Cardiac muscle cell (in vitro differentiated cells and primary cell): ENCODE results near the gene CORO6. TPM values are rescaled to one million over a fixed set of nuclear protein-coding genes. Genes with fewer than 3 reads are reported as not detected.

Experiments
- DNase-seq, 2 donors: peaks; one replicate each; pipeline versions ENCODE4 v3.0.0 to v3.0.0-alpha.2; 2010 to 2017; ENCODE audit warnings: low read depth in 1 of 2, low spot score in 1 of 2
- H3K27ac ChIP-seq: fragments of 200-600 bp; sonication (generic); 2 replicates; pipeline ENCODE4 v1.5.1; 2016
- H3K27me3 ChIP-seq: fragments of 200-600 bp; sonication (generic); 2 replicates; pipeline ENCODE4 v1.6.0; 2016; ENCODE audit warnings: control low read depth
- H3K36me3 ChIP-seq: fragments of 200-600 bp; sonication (generic); 2 replicates; pipeline ENCODE4 v1.5.1; 2016; ENCODE audit warnings: control low read depth
- H3K4me1 ChIP-seq: fragments of 200-600 bp; sonication (generic); 2 replicates; pipeline ENCODE4 v1.8.1; 2017; ENCODE audit warnings: low read depth, mild to moderate bottlenecking, mixed run types
- H3K4me3 ChIP-seq: fragments of 200-600 bp; sonication (generic); 2 replicates; pipeline ENCODE4 v1.5.1; 2016; ENCODE audit warnings: mild to moderate bottlenecking
- H3K9me3 ChIP-seq: fragments of 200-600 bp; sonication (generic); 2 replicates; pipeline ENCODE4 v1.5.1; 2017; ENCODE audit warnings: low read depth, mild to moderate bottlenecking, control low read depth
- polyA plus RNA-seq: library from polyadenylated mRNA; unstranded; fragments of >200 nt; fragmentation: Nextera tagmentation; extraction: Ambion mirVana; gene quantifications from 2 replicates; pipeline ENCODE4 v1.2.1, GENCODE V29; 2016
- total RNA-seq: library from RNA; depleted of rRNA; stranded (reverse); fragments of >200 nt; gene quantifications from 2 replicates; pipeline ENCODE4 v1.2.3, GENCODE V29; 2016
- TF ChIP-seq, protein P1 (sequence below): IDR thresholded peaks from 2 replicates; pipeline ENCODE4 v1.5.1; 2012; ENCODE audit warnings: low read depth, mild to moderate bottlenecking, low read length

Gene CORO6
- total and polyA plus RNA-seq, 2 experiments from 2014 or later = 163 to 243 TPM

GRCh38 chr17:29592850-29593551, 29.7 kb downstream of the CORO6 start, which contains the start of gene ANKRD13B:
ANKRD13B (plus strand) TSS chr17:29593132; CDS start chr17:29593622, 490 bp downstream.
- Histone ChIP-seq H3K4me1 (peaks cover 19% of the 10 kb centered on the region), H3K27ac (no peak within 1 kb of the TSS), H3K36me3 (no peaks in the 10 kb centered on the region), H3K4me3 (peak within 1 kb of the TSS; percentile 57), H3K27me3 (peaks cover 7% of the 10 kb centered on the region), H3K9me3 (no peaks in the 10 kb centered on the region)
- TF ChIP-seq, protein P1, sequence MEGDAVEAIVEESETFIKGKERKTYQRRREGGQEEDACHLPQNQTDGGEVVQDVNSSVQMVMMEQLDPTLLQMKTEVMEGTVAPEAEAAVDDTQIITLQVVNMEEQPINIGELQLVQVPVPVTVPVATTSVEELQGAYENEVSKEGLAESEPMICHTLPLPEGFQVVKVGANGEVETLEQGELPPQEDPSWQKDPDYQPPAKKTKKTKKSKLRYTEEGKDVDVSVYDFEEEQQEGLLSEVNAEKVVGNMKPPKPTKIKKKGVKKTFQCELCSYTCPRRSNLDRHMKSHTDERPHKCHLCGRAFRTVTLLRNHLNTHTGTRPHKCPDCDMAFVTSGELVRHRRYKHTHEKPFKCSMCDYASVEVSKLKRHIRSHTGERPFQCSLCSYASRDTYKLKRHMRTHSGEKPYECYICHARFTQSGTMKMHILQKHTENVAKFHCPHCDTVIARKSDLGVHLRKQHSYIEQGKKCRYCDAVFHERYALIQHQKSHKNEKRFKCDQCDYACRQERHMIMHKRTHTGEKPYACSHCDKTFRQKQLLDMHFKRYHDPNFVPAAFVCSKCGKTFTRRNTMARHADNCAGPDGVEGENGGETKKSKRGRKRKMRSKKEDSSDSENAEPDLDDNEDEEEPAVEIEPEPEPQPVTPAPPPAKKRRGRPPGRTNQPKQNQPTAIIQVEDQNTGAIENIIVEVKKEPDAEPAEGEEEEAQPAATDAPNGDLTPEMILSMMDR = no peak
- peak in 1 of 2 donors; percentile 45 for DNase-seq

- Histone ChIP-seq H3K4me1 (peaks cover 19% of the 10 kb centered on the region), H3K9me3 (no peaks in the 10 kb centered on the region), H3K27ac (no peak overlapping the region), H3K4me3 (peak overlapping the region; percentile 23), H3K36me3 (no peaks in the 10 kb centered on the region), H3K27me3 (peaks cover 7% of the 10 kb centered on the region)
- TF ChIP-seq, protein P1 = peak; percentile 98
- DNase-seq = peak; percentile 86 to 93
Measured at GRCh38 chr17:29591737-29592608, 30.7 kb downstream of the CORO6 start.

DNA sequence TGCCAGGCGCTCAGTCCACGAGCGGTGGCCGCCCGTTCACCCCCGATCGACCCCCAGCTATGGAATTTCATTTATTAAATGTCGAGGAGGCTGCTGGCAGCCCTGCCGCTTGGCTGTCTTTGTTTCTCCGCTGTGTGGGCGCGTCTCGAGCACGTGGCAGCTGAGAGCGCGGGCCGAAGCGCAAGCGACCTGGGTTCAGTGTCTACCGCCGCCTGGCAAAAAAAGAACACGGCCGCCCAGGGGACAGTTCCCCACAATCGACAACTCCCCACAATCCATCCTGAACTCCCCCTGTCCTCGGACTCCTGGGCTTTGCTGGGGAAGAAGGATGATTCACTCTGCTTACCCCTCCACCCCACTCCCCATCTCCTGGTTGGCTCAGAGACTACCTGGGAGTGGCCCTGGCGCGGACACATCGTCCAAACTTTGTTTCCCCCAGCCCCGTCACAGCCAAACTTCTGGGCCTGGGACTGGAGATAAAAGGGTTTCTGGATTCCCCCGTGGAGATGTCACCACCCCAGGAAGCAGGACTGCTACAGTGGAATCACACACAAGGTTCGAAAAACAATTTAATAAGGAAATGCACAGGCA, 31.5 kb downstream of the CORO6 start:
- Histone ChIP-seq H3K36me3 (no peaks in the 10 kb centered on the region), H3K27me3 (peaks cover 7% of the 10 kb centered on the region), H3K27ac (no peak overlapping the region), H3K9me3 (no peaks in the 10 kb centered on the region), H3K4me3 (peak overlapping the region; percentile 23), H3K4me1 (peaks cover 19% of the 10 kb centered on the region)
- DNase-seq = peak; percentile 59 to 62
- TF ChIP-seq, protein P1 = no peak

- Histone ChIP-seq H3K4me1 (peaks cover 19% of the 10 kb centered on the region), H3K27ac (no peak overlapping the region), H3K9me3 (no peaks in the 10 kb centered on the region), H3K27me3 (peaks cover 7% of the 10 kb centered on the region), H3K4me3 (peak overlapping the region; percentile 23), H3K36me3 (no peaks in the 10 kb centered on the region)
- TF ChIP-seq, protein P1 = no peak
- DNase-seq = peak in 1 of 2 donors; percentile 48
Measured at GRCh38 chr17:29590411-29591145, 32.1 kb downstream of the CORO6 start.
